NOMO-1 (cell line): Measurements from ENCODE around the gene PTTG1.
"Not testable (repeated sequence)": the region's sequence is repeated elsewhere in the genome, so short reads cannot be mapped to it uniquely, and the experiment has no call there.

Experiments
- DNase-seq, 2 experiments: peaks; one replicate each; lab custom pipeline; 2025; ENCODE audit not compliant: unreplicated experiment in 2 of 2; lab: John Stamatoyannopoulos, UW

Gene PTTG1

DNA sequence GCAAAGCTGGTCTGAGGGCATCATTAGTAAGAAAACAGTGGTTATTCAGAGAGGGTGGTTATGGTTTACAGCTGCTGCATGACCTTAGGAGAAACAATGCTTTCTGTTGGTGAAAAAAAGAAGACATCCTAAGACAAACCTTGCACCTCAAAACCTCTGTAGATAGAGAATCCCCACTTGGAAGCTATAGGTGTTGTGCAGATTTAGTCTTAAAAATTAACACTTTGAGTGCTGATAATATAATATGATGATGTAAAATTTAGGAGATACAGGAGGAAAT is 1.4 kb upstream of the PTTG1 start:
- no peak for DNase-seq

DNA sequence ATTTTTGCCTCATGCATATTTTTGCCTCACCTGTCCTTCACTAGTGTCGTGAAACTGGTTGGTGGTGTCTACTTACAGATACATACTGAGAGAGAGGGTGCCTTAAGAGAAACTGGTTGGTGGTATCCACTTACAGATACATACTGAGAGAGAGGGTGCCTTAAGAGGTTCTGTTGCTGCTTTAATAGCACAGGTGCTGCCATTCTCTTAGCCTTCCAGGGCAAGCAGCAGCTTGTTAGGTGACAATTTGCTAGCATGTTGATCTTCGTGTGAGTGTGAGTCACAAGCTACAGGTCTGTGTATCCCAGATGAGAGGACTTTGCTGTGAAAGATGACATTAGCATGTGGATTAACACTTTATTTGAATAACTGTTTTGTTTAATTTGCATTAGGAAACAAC is 1.4 kb downstream of the PTTG1 start:
- DNase-seq, result no peak

DNA sequence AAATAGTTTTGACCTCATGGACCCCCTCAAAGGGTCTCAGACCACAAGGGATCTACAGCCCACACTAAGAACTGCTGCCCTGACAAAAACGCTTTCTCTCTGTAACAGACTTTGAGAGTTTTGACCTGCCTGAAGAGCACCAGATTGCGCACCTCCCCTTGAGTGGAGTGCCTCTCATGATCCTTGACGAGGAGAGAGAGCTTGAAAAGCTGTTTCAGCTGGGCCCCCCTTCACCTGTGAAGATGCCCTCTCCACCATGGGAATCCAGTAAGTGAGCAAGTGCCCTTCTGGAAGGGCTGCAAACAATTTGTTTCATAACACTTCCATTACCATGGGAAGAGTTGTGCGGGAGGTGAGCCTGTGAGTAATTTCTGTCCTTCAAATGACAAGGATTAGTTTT is 6.0 kb downstream of the PTTG1 start:
- no peak for DNase-seq

DNA sequence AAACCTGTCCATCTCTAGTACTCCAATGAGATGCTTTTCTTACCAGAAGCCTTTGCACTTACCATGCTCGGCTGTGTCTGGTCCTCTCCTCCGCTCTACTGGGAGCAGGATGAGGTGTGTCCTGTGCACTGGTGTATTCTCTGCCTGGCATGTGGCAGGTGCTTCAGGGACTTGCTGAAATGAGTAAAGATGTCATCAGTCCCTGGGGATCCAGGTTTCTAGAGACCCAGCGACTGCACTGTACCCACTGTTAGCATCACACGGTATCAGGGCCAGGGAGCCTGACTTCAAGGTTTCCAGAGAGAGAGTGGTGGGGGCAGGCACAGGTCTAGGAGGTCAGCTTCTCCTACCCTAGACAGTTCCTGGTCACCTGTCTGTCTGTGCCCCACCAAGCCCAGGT is 10.5 kb downstream of the PTTG1 start:
- DNase-seq, result no peak

DNA sequence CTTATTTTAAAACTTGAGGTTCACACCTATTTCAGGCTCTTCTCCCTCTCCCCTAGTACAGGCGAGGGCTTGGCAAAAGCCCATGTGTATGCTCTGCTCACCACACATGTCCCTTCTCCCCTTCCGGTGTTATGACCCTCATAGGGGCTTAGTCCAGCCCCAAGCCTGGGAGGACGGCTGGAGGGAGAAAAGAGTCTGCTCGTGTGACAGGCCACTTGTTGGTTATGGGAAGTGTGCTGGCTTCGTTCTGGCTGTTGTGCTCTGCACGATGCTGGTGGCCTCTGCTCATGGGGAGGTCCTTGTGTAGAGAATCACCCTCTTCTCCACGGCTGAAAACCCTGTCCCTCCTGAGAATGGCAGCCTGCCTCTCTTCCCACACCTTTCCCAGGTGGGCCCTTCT is 11.1 kb downstream of the PTTG1 start:
- no peak for DNase-seq

DNA sequence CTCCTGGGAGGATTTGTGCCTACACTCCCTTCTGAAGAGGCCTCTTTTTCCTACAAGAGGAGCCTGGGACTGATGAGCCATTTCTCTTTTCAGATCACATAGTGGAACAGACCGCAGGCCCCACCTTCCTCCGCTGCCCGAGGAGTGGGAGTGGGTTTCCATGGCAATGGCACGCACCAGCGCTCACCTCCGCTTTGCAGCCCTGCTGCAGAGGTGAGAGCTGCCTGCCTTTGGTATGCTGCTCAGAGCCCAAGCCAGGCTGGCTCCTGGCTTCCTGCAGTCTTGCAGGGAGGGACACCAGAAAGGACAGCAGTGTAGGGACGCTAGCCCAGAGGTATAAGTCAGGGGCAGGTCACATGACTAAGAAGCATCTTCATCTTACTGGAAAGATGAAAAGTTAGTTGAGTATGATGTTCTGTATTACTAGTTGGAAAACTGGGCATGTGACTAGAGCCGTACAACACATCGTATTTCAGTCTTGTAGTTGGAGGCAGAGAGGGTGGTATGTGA is 12.4 kb downstream of the PTTG1 start:
- no peak for DNase-seq

DNA sequence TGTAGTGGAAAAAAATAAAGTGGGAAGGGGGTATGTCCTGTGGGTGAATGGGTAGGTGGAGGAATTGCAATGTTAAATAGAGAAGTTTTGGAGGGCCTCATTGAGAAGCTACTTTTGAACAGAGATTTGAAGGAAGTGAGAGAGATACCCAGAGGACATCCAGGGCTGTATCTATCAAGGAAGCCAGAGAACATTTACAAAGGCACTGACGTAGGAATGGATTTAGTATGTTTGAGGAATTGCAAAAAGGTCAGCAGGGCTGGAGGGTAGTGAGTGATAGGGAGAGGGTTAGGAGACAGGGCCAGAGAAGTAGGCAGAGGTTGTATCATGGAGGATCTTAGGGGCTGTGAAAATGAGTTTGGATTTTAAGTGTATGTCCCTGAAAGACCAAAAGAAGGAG is 13.9 kb downstream of the PTTG1 start:
- DNase-seq, result no peak

DNA sequence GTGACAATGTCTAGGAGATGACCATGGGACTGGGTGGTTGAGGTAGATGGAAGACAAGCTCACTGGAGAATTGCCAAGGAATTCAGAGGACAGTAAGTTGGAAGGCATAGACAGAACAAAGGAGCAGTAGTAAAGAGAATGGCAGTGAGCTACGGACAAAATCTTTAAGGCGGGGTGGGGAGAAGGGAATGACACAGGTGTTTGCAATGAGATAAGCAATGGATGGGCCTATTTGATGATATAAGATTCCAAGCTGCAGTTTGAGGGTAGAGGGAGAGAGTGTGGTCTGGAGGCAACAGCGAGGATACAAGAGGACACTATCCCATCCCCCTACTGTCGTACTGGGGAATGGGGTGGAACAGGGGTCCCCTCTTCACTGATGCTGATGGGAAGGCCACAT is 14.4 kb downstream of the PTTG1 start:
- DNase-seq, result no peak

DNA sequence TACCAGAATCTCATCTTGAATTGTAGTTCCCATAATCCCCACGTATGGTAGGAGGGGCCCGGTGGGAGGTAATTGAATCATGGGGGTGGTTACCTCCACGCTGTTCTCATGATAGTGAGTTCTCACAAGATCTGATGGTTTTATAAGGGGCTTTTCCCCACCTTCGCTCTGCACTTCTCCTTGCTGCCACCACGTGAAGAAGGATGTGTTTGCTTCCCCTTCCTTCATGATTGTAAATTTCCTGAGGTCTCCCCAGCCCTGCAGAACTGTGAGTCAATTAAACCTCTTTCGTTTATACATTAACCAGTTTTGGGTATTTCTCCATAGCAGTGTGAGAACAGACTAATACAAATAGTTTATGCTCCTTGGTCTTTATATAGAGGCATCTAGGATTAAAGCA is 15.0 kb downstream of the PTTG1 start:
- not testable (repeated sequence) for DNase-seq

DNA sequence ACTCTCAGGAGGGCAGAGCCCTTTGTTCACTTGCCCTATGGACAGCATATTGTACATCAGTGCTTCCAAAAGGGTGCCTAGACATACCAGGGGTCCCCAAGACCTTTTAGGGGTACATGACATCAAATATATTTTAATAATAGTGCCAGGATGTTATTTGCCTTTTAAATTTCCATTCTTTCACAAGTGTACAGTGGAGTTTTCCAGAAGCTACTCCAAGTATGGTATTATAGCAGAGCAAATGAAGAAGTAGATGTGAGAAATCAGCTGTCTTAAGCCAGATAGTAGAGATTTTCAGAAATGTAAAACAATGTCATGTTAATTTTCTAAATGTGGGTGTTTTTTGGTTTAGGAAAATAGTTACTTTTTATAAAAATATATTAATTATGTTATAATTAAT is 15.6 kb downstream of the PTTG1 start:
- no peak for DNase-seq

DNA sequence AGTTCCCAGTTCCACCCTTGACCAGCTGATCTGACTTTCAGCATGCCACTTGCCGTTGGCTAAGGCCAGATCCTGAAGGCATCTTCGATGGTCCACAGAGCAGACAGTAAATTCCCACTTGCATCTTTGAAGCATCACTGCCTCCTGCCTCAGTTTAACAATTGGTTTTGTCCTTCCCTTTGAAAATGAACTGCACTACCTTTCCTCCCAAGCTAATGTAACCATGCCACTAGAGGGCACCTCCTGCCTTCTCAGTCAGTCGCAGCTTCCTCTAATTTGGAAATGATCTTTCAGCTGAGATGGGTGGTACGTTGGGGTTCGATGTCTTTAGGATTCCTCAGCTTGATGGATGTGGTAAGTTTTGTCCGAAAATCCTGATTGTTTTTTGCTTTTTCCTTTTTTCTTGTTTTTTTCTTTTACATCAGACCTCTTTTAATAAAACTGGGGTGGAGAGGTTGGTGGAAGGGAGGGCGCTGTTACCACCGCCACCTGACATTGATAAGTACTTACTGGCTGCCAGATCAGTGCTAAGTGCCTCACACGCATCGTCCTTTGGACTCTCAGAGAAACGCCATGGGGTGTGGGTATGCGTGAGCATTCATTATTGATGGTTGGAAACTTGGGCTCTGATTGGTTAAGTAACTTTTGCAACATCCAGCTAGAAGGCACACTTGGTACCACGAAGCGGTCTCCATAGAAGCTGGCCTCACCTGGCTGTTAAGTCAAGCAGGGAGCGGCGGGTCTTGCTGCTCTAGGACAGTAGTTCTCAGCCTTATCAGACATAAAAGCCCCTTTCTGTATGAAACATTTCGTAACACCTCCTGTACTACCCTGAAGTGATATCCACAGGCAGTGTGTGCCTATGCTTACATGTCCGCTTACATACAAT is 16.9 kb downstream of the PTTG1 start:
- DNase-seq, result peak; percentile 37 to 83

DNA sequence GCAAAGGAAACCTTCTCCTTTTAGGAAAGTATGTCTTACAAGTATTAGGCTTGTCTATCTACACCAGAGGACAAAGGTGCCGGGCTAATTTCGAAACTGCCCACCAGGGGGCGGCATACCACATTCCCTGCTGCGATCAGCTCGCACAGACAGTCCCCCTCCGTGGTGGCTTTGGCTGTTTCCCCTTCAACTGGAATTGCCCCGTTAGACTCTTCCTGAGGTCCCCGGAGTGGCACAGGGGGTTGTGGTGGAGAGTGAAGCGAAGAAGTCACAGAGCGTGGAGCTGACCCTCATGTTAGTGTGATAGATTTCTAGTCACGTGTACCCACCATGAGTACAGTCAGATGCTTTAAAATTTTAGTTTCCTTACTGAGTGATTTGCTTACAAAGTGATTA is 17.5 kb downstream of the PTTG1 start:
- DNase-seq, result peak; percentile 65 to 71

DNA sequence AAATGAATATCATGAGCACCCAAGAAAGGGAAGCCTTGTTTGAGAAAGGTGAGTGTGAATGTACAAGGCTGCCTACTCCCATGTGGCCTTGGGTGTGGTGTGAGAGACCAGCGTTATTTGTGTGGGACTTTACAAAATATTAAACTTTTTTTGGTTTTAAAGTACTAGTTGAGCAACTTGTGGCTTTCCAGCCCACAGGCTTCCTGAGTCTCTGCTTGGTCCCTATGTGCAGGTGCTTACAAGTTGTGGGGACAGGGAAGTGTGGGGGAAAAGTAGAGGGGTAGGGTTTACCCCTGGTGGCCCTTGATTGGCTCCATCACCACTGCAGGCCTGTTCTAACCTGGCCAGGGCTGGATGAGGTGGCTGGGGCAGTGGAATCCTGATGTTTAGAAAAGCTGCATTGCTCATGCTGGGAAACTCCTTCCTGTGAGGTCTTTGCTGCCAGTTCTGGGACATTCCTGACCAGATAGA is 19.7 kb downstream of the PTTG1 start:
- peak in 1 of 2 experiments; percentile 2 for DNase-seq

DNA sequence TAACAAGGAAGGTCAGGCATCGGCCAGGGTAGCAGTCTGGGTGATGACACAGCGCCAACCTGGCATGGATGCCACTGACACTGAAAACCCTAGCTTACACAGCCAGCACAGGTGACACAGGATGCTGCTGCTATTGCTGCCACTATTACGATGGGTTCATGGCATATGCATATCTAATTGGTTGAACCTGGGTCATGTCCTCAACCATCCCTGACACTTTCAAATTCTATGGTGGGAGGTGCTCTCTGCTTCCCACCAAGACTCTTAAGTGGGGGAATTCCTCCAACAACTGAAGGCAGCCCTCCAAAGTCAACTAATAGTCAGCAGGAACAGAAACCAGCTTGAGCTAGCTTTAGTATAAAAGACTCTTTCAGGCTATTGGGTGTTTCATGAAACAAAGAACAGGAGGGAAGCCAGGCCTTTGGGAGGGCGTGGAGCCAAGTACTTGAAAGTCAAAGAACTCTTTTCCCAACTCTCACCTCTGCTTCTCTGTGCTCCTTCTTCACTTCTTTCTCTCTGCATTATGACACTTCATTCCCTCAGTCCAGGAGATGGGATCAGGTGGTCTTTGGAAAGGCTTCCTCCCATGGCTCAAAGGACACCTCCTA is 21.3 kb downstream of the PTTG1 start:
- no peak for DNase-seq

DNA sequence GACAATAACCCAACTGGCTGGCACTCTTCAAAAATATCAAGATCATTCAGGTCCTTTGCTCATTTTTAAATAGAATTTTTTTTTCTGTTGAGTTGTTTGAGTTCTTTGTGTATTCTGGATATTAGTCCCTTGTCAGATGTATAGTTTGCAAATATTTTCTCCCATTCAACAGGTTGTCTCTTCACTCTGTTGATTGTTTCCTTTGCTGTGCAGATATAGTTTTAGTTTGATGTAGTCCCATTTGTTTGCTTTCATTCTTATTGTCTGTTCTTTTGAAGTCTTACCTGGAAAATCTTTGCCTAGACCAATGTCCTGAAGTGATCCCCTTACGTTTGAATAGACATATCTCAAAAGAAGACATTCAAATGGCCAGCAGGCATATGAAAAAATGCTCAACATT is 22.8 kb downstream of the PTTG1 start:
- DNase-seq, result no peak

DNA sequence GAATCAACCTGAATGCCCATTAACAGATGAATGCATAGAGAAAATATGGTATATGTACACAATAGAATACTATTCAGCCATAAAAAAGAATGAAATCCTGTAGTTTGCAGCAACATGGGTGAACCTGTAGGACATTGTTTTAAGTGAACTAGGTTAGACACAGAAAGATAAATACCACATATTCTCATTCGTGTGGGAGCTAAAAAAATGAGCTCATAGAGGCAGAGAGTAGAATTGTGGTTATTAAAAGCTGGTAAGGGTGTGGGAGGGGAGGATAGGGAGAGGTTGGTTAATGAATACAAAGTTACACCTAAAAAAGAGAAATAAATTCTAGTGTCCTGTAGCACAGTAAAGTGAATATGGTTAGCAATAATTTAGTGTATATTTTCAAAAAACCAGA is 23.5 kb downstream of the PTTG1 start:
- no peak for DNase-seq

DNA sequence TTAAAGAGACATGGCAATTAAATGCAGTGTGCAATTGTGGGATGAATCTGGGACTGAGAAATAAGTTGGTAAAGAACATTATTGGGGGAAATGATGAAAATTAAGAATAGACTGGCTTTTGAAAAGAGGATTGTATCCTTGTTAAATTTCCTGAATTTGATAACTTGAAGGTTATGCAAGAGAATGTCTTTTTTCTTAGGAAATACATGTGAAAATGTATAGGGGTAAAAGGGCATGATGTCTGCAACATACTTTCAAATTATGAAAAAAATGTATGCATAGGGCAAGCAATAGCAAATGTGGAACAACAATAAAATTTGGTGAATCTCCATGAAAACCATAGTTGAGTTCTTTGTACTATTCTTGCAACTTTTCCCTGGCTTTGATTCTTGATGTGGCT is 24.1 kb downstream of the PTTG1 start:
- no peak for DNase-seq

DNA sequence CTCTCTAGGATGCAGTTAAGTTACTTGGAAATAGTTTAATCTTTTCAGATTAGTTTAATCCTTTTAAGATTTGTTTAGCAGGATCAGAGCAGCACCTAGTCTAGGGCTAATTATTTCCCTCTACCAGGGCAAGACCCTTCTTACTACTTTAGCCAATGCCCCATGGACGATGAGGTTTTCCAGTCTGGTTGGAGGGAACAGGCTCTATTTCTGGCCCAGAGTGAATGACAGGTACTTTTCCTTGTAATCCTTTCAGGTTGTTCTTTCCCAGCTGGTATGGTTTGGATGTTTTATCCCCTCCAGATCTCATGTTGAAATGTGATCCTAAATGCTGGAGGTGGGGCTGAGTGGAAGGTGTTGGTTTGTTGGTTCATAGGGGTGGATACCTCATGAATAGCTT is 27.2 kb downstream of the PTTG1 start:
- no peak for DNase-seq

DNA sequence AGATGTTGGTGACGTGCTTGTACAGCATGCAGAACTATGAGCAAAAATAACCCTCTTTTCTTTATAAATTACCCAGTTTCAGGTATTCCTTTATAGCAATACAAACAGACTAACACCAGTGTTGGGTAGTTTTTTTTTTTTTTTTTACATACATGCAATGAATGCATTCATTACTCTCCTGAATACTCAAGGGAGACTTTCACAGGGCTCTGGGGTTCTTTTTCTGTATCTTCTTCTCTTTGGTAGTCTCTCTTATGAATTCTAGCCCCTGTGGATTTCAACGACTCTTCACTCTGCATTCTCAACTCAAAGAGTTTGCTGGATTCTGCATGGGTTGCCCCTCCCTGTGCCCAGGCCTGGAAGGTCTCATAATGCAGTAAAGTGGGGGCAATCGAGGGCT is 27.8 kb downstream of the PTTG1 start:
- no peak for DNase-seq

DNA sequence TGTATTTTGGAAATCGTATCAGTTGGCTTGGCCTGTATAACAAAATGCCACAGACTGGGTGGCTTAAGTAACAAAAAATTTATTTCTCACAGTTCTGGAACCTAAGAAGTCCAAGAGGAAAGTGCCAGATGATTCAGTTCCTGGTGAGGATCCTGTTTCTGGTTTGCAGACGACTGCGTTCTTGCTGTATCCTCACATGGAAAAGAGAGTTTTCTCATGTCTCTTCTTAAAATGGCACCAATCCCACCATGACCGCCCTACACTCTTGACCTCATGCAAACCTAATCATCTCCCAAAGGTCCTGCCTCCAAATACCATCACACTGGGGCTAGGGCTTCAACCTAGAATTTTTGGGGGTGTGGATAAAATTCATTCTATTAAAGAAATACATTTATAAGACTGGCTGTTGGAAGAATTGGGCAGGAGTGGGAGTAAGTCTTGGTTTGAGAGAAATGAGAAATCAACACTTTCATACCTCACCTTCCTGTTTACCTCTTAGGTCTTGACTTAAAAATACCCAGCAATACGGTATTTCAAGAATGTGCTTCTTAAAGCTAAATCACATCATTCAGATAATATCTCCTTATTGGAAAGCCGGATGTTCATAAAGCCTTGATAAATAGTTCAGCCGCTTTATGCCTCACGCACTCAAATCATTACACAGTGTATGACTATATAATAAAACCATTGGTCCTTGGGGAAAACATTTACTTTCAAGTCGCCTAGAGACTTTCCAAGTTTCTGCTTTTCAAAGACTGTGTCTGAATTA is 28.7 kb downstream of the PTTG1 start:
- no peak for DNase-seq

DNA sequence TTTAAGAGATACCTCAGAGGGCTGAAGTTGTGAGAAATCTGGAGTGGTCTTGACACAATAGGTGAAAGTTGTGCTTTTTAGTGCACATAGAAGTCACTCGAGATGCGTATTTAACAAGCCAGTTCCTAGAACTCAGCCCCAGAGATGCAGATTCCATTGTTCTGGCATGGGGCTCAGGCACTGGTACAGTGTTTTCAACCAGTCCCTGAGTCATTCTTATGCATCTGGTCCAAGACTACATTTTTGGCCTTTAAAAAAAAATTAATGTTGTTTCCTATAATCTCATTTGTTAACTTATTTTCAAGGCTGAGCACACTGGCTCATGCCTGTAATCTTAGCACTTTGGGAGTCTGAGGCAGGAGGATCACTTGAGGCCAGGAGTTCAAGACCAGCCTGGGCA is 29.6 kb downstream of the PTTG1 start:
- DNase-seq, result no peak

DNA sequence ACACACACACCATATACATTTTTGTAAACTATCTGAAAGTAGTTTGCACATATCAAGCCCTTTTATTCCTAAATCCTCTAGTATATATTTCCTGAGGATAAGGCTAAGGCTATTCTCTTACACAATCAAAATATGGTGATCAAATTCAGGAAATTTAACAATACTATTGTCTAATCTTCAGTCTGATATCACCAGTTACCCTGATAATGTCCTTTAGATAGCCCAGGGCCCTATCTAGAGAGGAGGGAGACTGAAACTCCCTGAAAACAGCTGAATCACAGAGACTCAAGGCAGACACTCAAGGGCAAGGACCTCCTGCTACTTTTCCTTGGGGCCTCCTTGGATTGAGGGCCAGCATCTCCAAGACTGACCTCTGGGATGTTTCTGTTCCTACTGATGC is 30.4 kb downstream of the PTTG1 start:
- DNase-seq, result no peak
